Glomerular visceral epithelial cell (primary cell): ENCODE measurements around the gene OR13G1.
"Not testable (repeated sequence)": the region's sequence is repeated elsewhere in the genome, so short reads cannot be mapped to it uniquely, and the experiment has no call there.

Source experiments
- DNase-seq: peaks from one replicate; pipeline ENCODE4 v3.0.0-alpha.2; 2016; ENCODE audit errors: extremely low spot score

OR13G1 gene, protein sequence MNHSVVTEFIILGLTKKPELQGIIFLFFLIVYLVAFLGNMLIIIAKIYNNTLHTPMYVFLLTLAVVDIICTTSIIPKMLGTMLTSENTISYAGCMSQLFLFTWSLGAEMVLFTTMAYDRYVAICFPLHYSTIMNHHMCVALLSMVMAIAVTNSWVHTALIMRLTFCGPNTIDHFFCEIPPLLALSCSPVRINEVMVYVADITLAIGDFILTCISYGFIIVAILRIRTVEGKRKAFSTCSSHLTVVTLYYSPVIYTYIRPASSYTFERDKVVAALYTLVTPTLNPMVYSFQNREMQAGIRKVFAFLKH

DNA sequence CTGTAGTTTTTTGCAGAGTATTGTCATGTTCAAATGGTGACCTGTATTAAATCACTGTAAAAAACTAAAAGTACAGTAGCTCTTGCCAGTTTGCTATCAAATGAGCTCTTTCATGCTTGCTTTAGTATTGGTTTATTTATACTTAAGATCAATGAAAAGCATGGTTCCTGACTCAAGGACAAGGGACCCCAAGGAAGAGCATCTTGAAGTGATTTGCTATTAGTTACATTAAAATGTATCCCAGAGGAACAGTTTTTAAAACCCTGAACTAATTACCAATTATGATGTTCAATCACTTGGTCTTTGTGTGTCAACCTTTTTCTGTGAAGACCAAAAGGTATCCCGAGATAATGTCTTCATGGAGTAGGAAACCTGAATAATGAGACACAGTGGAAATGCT is at the start of gene OR13G1:
Gene OR13G1, minus strand, starts transcription at position 101 of the 400 bp plus-strand sequence. CDS start 6,698 bp downstream, outside the sequence.
- no peak for DNase-seq

DNA sequence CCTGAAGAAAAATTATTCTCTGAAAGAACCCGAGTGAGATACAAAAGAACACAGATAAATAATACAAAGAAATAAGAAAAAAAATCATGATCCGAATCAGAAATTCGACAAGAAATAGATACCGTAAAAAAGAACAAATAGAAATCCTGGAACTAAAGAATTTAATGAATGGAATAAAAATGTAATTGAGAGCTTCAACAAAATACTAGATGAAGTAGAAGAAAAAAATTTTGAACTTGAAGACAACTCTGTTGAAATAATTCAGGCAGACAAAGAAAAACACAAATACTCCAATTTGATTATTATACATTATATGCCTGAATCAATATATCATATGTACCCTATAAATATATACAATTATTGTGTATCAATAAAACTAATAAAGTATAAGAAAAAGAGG is 41.7 kb upstream of the OR13G1 start:
- DNase-seq: no peak

DNA sequence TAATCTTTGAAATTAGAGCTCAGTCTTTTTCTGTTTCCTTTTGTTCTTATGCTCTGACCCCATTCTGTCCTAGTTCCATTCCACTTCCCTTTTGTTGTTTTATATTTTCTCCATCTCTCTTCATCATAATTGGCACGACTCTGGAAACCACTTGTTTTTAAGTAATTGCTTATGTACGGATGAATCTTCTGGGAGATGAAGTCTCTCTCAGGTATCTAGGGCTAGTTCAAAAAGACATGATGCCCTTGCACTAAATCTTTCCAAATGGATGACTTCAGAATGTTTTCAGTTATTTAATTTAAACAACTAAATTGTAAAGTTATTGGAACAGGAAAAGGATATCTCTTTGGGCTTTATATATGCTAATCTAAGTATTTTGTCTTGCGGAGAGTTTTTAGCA is 37.0 kb upstream of the OR13G1 start, which contains the start of gene OR6F1:
Gene OR6F1, minus strand, starts transcription at position 101 of the 400 bp plus-strand sequence. CDS start 3,891 bp downstream, outside the sequence.
- no peak for DNase-seq

DNA sequence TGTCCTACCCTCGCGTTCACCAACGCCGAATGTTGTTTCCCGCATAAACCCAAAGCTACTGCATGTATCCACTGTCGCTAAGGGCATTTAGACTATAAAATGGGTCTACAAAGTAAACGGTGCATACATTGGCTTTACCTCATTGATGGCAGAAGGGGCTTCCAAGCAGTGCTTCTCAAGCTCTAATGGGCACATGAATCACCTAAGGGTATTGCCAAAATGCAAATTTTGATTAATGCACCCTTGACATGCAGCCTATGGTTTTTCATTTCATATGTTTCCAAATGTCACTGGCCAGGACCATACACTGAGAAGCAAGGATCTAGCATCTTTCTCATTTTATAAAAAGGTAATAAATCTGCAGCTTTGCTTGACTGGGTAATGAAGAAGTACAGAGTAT is 34.2 kb upstream of the OR13G1 start:
- no peak for DNase-seq

- not testable (repeated sequence) for DNase-seq
Measured at GRCh38 chr1:247710681-247711080, 31.1 kb upstream of the OR13G1 start.

DNA sequence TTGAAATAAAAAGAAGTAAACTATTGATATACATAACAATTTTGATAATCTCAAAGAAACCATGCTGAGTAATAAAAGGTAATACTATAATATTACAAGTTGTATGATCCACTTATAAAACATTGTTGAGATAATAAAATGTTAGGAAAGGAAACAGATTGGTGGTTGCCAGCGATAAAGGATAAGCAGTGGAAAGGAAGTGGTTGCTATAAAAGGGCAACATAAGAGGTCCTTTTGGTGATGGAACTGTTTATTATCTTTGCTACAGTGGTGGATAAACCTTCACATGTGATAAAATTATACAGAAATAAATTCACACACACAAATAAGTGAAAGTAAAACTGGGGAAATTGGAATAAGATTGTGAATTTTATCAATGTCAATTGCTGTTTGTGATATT is 21.8 kb upstream of the OR13G1 start:
- no peak for DNase-seq

DNA sequence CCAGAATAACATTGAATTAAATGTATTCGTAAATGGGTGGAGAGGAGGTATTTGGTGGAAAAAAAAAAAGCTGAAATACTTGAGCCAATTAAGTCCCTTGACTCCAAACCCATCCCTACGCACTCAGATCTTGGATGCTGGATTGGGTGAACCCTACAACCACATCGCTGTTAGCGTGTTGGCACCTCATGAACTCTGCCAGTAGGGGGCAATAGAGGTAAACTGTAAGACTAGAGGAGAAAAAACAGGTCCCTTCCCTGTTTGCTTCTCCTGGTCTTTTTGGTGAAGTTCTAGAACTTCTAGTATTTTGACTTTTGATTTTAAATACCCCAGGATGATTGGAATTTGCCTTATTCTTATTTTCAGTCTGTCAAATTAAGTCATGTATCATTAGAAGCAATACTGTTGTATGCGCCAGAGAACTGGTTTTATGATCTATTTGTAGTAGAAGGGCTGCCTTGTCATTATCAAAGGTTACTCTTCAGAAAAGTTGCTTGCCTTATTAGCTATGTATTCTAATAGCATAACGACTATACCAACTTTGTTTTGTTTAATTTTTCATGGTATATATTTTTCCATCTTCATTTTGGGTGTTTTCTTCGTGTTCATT is 1.9 kb upstream of the OR13G1 start:
- DNase-seq: peak; percentile 58

DNA sequence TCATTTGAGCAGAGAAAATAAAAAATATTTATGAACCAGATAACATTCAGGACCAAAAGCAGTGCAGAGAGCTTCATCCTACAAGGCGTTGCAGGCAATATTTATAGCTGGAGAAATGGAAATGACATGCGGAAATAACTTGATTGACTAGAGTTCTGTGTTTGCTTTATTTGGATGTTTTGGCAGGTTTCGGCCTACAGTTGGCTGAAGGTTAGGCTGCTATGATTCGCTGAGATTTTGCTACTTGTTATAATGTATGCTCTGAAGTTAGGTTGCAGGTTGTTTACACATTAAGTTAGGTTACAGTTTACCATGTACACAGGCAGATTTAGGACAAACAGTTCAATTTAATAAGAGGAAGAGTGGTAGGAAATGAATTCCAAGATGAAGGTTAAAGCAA is 632 bp upstream of the OR13G1 start:
- no peak for DNase-seq

- no peak for DNase-seq
Measured at GRCh38 chr1:247669225-247669624, 10.3 kb downstream of the OR13G1 start.

- no peak for DNase-seq
Measured at GRCh38 chr1:247656221-247656875, 23.2 kb downstream of the OR13G1 start.

GRCh38 chr1:247653040-247653439 is 26.5 kb downstream of the OR13G1 start:
- no peak for DNase-seq

DNA sequence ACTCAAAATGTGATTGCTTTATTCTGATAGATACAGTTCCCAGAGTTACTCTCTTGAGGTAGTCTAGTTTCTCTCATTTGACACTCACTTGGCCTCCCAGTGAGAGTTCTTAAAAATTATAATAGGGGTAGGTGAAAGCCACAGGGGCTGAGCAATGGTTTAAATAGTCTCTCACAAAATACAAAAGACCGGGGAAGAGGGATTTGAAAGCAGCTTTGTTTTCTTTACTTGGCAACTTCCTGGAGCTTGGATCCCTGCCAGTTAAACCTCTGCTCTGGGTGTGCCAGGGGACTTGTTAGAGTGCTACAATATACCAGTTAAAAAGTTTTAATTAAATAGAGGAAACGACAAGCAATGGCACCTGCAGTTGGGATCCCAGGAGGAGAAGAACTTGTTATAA is 31.7 kb downstream of the OR13G1 start:
- DNase-seq: peak; percentile 9

DNA sequence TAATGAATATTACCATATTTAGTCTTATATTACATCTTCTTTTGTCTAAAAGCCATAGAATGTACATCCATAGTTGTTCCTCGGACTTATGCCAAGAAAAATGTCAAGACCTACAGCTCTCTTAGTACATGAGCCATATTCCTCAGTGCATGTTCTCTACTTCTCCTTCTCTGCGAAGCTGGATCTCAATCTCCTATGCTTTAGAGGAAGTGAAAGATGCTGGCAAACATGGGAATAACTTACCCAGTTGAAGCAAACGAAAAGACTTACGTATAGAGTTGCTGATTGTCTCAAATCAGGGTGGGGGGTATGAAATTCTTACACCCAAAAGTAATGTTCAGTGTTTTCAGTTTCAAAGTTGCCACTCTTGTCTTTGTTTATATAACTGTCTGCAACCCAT is 32.7 kb downstream of the OR13G1 start:
- no peak for DNase-seq

GRCh38 chr1:247642742-247643141 is 36.8 kb downstream of the OR13G1 start:
- no peak for DNase-seq

GRCh38 chr1:247639381-247639981 is 40.1 kb downstream of the OR13G1 start:
- peak; percentile 58 for DNase-seq

- DNase-seq: no peak
Measured at GRCh38 chr1:247638781-247639180, 40.8 kb downstream of the OR13G1 start.

- DNase-seq: no peak
Measured at GRCh38 chr1:247638011-247638410, 41.5 kb downstream of the OR13G1 start.

GRCh38 chr1:247627951-247628350 is 51.6 kb downstream of the OR13G1 start:
- no peak for DNase-seq
